Ishikawa (cell line): ENCODE results near the gene TCTN3.

ENCODE experiments used
- CEBPB ChIP-seq: IDR thresholded peaks from 2 replicates; pipeline ENCODE4 v1.6.1; 2012
- CREB1 ChIP-seq: IDR thresholded peaks from 2 replicates; pipeline ENCODE4 v1.6.1; 2012; ENCODE audit warnings: low read depth
- EGR1 ChIP-seq: IDR thresholded peaks from 2 replicates; pipeline ENCODE4 v1.6.1; 2012
- EP300 ChIP-seq: IDR thresholded peaks from 2 replicates; pipeline ENCODE4 v1.6.1; 2012; ENCODE audit warnings: borderline replicate concordance
- FOXM1 ChIP-seq: IDR thresholded peaks from 2 replicates; pipeline ENCODE4 v1.6.1; 2012; ENCODE audit warnings: low read depth, borderline replicate concordance
- NFIC ChIP-seq: IDR thresholded peaks from 2 replicates; pipeline ENCODE4 v1.6.1; 2012
- RAD21 ChIP-seq: IDR thresholded peaks from 2 replicates; pipeline ENCODE4 v1.6.1; 2012; ENCODE audit warnings: low read depth
- TAF1 ChIP-seq: IDR thresholded peaks from 2 replicates; pipeline ENCODE4 v1.6.1; 2012; ENCODE audit warnings: low read depth, mild to moderate bottlenecking
- TEAD4 ChIP-seq: IDR thresholded peaks from 2 replicates; pipeline ENCODE4 v1.6.1; 2012
- YY1 ChIP-seq: IDR thresholded peaks from 2 replicates; pipeline ENCODE4 v1.6.1; 2012; ENCODE audit warnings: low read depth
- ZBTB7A ChIP-seq: IDR thresholded peaks from 2 replicates; pipeline ENCODE4 v1.6.1; 2012; ENCODE audit warnings: low read depth
- TF ChIP-seq, protein P1 (sequence below): IDR thresholded peaks from 2 replicates; pipeline ENCODE4 v1.6.1; 2012; ENCODE audit warnings: low read depth, mild to moderate bottlenecking
- TF ChIP-seq, protein P2 (sequence below): IDR thresholded peaks from 2 replicates; pipeline ENCODE4 v1.6.1; 2012

DNA sequence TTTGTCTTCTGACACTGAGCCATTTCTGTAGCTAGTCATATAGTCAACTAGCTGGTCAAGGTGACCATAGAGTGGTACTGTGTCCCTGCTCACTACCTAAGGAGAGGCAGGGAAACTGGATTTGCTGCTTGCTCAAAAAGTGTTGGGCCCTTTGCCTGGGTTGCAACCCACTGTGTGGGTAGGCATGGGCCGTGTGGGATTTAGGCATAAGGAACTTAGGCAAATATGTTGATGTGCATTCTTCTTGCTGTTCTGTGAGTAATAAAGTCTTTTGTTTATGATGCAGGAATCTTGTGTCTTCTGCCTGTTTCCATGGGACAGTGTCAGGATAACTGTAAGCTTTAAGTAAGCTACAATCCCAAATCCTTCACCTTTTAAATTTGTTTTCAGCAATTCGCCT is 23.1 kb upstream of the TCTN3 start:
- no peak for TF ChIP-seq NFIC
- no peak for TF ChIP-seq YY1
- no peak for TF ChIP-seq CREB1
- TF ChIP-seq TAF1 = no peak
- TF ChIP-seq, protein P1, sequence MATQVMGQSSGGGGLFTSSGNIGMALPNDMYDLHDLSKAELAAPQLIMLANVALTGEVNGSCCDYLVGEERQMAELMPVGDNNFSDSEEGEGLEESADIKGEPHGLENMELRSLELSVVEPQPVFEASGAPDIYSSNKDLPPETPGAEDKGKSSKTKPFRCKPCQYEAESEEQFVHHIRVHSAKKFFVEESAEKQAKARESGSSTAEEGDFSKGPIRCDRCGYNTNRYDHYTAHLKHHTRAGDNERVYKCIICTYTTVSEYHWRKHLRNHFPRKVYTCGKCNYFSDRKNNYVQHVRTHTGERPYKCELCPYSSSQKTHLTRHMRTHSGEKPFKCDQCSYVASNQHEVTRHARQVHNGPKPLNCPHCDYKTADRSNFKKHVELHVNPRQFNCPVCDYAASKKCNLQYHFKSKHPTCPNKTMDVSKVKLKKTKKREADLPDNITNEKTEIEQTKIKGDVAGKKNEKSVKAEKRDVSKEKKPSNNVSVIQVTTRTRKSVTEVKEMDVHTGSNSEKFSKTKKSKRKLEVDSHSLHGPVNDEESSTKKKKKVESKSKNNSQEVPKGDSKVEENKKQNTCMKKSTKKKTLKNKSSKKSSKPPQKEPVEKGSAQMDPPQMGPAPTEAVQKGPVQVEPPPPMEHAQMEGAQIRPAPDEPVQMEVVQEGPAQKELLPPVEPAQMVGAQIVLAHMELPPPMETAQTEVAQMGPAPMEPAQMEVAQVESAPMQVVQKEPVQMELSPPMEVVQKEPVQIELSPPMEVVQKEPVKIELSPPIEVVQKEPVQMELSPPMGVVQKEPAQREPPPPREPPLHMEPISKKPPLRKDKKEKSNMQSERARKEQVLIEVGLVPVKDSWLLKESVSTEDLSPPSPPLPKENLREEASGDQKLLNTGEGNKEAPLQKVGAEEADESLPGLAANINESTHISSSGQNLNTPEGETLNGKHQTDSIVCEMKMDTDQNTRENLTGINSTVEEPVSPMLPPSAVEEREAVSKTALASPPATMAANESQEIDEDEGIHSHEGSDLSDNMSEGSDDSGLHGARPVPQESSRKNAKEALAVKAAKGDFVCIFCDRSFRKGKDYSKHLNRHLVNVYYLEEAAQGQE = no peak
- TF ChIP-seq FOXM1 = no peak
- TF ChIP-seq, protein P2, sequence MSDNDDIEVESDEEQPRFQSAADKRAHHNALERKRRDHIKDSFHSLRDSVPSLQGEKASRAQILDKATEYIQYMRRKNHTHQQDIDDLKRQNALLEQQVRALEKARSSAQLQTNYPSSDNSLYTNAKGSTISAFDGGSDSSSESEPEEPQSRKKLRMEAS = no peak
- no peak for TF ChIP-seq EP300
- no peak for TF ChIP-seq CEBPB
- no peak for TF ChIP-seq ZBTB7A
- TF ChIP-seq EGR1 = no peak
- no peak for TF ChIP-seq TEAD4
- no peak for TF ChIP-seq RAD21
